PFSK-1 (cell line): ENCODE data around the gene LRRC46.

ENCODE experiments used
- FOXP2 ChIP-seq: optimal IDR thresholded peaks from 2 replicates; pipeline ENCODE3; 2011; ENCODE audit warnings: borderline replicate concordance, control low read depth, inconsistent platforms; ENCODE audit not compliant: insufficient read depth; ENCODE audit errors: extremely low read length, extremely low read depth
- POLR2AphosphoS5 ChIP-seq: IDR thresholded peaks from 2 replicates; pipeline ENCODE4 v1.6.1; 2012; ENCODE audit warnings: low read depth, mild to moderate bottlenecking, control low read depth, low read length, moderate library complexity
- SIN3A ChIP-seq: IDR thresholded peaks from 2 replicates; pipeline ENCODE4 v1.6.1; 2012; ENCODE audit warnings: mild to moderate bottlenecking, low read length, moderate library complexity, borderline replicate concordance; ENCODE audit not compliant: insufficient read depth
- TAF1 ChIP-seq: IDR thresholded peaks from 2 replicates; pipeline ENCODE4 v1.6.1; 2012; ENCODE audit warnings: low read length, control low read depth, borderline replicate concordance; ENCODE audit not compliant: insufficient read depth
- TF ChIP-seq, protein P1 (sequence below), 2 experiments: IDR thresholded peaks; 2 replicates each; pipeline versions ENCODE4 v1.6.1 to v1.8.0; 2011 to 2012; ENCODE audit warnings: low read depth in 2 of 2, low read length in 2 of 2, control low read depth in 1 of 2, inconsistent platforms in 1 of 2, mild to moderate bottlenecking in 1 of 2, moderate library complexity in 1 of 2; ENCODE audit not compliant: insufficient read depth in 1 of 2

LRRC46 gene

DNA sequence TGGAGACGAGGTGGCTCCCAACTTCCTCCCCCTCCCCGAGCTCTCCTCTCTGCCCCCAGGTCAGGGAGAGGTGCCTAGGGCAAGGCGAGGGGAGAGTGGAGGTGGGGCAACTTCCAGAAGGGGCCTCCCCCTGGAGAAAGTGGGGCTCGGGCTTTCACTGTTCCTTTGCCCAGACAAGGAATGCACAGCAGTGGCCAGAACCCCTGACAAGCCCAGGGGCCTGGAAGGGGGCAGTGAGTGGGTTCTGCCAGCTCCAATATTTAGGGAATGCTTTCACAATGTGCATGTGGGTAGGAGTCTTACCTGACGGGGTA, 52.9 kb downstream of the LRRC46 start:
- TF ChIP-seq SIN3A (no peak), TAF1 (no peak), FOXP2 (no peak), POLR2AphosphoS5 (no peak)
- TF ChIP-seq, protein P1, sequence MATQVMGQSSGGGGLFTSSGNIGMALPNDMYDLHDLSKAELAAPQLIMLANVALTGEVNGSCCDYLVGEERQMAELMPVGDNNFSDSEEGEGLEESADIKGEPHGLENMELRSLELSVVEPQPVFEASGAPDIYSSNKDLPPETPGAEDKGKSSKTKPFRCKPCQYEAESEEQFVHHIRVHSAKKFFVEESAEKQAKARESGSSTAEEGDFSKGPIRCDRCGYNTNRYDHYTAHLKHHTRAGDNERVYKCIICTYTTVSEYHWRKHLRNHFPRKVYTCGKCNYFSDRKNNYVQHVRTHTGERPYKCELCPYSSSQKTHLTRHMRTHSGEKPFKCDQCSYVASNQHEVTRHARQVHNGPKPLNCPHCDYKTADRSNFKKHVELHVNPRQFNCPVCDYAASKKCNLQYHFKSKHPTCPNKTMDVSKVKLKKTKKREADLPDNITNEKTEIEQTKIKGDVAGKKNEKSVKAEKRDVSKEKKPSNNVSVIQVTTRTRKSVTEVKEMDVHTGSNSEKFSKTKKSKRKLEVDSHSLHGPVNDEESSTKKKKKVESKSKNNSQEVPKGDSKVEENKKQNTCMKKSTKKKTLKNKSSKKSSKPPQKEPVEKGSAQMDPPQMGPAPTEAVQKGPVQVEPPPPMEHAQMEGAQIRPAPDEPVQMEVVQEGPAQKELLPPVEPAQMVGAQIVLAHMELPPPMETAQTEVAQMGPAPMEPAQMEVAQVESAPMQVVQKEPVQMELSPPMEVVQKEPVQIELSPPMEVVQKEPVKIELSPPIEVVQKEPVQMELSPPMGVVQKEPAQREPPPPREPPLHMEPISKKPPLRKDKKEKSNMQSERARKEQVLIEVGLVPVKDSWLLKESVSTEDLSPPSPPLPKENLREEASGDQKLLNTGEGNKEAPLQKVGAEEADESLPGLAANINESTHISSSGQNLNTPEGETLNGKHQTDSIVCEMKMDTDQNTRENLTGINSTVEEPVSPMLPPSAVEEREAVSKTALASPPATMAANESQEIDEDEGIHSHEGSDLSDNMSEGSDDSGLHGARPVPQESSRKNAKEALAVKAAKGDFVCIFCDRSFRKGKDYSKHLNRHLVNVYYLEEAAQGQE (IDR thresholded peaks at IDR 0.05; ENCODE audit: insufficient read depth in 1 of 2, low read depth in 2 of 2, low read length in 2 of 2), result no peak

DNA sequence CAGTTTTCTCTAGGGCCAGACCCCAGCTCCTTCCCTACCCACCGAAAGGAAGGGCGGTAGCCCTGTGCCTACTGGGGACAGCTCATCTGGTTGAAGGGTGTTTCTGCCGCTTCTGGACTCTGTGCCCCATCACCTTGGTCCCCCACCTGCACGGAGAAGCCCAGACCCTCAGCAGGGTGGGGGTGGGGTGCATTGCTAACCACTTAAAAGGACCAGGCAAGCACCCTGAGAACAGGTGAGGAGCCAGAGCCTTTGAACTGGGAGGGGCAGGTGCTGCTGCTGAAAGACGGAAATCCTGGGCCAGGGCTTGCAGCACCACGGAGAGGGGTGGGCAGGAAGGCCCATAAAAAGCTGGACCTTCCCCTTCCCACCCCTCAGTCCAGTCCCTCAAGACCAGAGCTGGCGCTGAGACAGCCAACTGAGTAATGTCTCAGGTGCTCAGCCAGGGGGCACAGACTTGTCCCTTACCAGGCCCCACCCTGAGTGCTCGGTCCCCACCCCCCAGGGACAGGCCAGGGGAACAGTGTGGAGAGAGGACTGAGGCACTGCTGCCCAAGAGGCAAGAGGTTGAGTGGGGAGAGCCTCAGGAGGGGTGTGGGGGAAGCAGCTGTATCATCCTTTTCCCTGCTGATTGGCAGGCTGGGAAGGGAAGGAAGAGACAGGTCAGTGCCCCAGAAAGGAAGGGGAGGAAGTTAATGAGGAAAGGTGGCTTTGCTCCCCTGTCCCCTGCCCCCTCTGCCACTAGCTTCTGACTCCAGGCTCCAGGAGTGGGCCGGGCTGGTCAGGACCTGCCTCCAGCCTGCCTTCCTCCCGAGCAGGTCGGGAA, 53.6 kb downstream of the LRRC46 start:
- TF ChIP-seq, protein P1 (IDR thresholded peaks at IDR 0.05; ENCODE audit: insufficient read depth in 1 of 2, low read depth in 2 of 2, low read length in 2 of 2), result peak in 1 of 2 experiments; percentile 45; a peak in 1 of 4 replicates
- no peak for TF ChIP-seq FOXP2
